Parathyroid adenoma (tissue), 2 donors: ENCODE results near the gene TENM4.

ENCODE experiments used
- H2AFZ ChIP-seq: fragments of 300-600 bp; sonication (generic); one replicate; pipeline ENCODE4 v1.7.0; 2017; ENCODE audit warnings: antibody characterized with exemption, mild to moderate bottlenecking
- H3K27ac ChIP-seq: fragments of 300-600 bp; sonication (generic); one replicate; pipeline ENCODE4 v1.7.0; 2017
- H3K27me3 ChIP-seq: fragments of 300-600 bp; sonication (generic); one replicate; pipeline ENCODE4 v1.7.0; 2017; ENCODE audit warnings: low read length; ENCODE audit not compliant: control insufficient read depth, insufficient read depth
- H3K36me3 ChIP-seq: fragments of 300-600 bp; sonication (generic); one replicate; pipeline ENCODE4 v1.7.0; 2017; ENCODE audit warnings: low read length; ENCODE audit not compliant: control insufficient read depth, insufficient read depth
- H3K4me1 ChIP-seq: fragments of 300-600 bp; sonication (generic); one replicate; pipeline ENCODE4 v1.7.0; 2017; ENCODE audit warnings: control low read depth
- H3K4me2 ChIP-seq: fragments of 300-600 bp; sonication (generic); one replicate; pipeline ENCODE4 v1.7.0; 2017; ENCODE audit warnings: low read length
- H3K4me3 ChIP-seq: fragments of 300-600 bp; sonication (generic); one replicate; pipeline ENCODE4 v1.7.0; 2017; ENCODE audit warnings: low read depth, low read length
- H3K79me2 ChIP-seq: fragments of 300-600 bp; sonication (generic); one replicate; pipeline ENCODE4 v1.7.0; 2017; ENCODE audit warnings: control low read depth
- H3K9ac ChIP-seq: fragments of 300-600 bp; sonication (generic); one replicate; pipeline ENCODE4 v1.7.0; 2017; ENCODE audit warnings: mild to moderate bottlenecking
- H3K9me3 ChIP-seq: fragments of 300-600 bp; sonication (generic); one replicate; pipeline ENCODE4 v1.7.0; 2017; ENCODE audit warnings: low read length; ENCODE audit not compliant: control insufficient read depth
- CTCF ChIP-seq: fragments of 300-600 bp; sonication (generic); IDR thresholded peaks from one replicate; pipeline ENCODE4 v1.7.0; 2017; ENCODE audit warnings: antibody characterized with exemption, mild to moderate bottlenecking
- donor health status: primary hyperparathyroidism.

The TENM4 gene

GRCh38 chr11:78856211-78856610 lies 584.6 kb downstream of the TENM4 start:
- Histone ChIP-seq H3K4me3 (no peak overlapping the region), H3K36me3 (no peaks in the 10 kb centered on the region), H3K27me3 (no peaks in the 10 kb centered on the region)

GRCh38 chr11:78855116-78855515 lies 585.7 kb downstream of the TENM4 start:
- TF ChIP-seq CTCF, result no peak
- Histone ChIP-seq H3K4me1 (no peaks in the 10 kb centered on the region), H3K4me2 (no peak overlapping the region)

More at GRCh38 chr11:78856211-78856610, 584.6 kb downstream of the TENM4 start:
- H3K9ac ChIP-seq, result no peak overlapping the region
- TF ChIP-seq CTCF, result no peak
- no peak overlapping the region for H3K4me2 ChIP-seq
- no peaks in the 10 kb centered on the region for H3K9me3 ChIP-seq
- no peaks in the 10 kb centered on the region for H3K4me1 ChIP-seq
- H3K79me2 ChIP-seq, result no peaks in the 10 kb centered on the region
- H3K27ac ChIP-seq, result no peak overlapping the region
- H2AFZ ChIP-seq, result no peak overlapping the region

DNA sequence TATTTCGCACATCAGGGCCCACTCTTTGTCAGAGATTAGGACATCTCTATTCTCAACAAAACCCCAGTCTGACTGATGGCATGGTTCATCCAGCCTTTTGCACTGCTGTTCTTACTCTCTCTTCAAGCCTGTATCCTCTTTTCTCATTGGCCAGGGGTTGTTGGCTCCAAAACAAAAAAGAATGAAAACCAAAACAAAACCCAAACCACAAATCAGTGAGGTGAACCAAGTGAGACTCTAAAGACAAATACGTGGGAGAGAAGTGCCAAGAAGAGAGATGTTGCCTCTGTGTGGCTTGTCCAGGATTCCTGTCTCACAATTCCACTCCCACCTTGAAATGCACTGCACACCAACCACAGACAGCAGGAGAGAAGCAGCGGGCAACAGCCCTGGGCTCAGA lies 587.3 kb downstream of the TENM4 start:
- Histone ChIP-seq H3K36me3 (no peaks in the 10 kb centered on the region), H3K4me1 (no peaks in the 10 kb centered on the region), H3K9ac (no peak overlapping the region), H3K79me2 (no peaks in the 10 kb centered on the region), H3K27me3 (no peaks in the 10 kb centered on the region), H3K27ac (no peak overlapping the region), H3K4me2 (no peak overlapping the region), H3K9me3 (no peaks in the 10 kb centered on the region), H2AFZ (no peak overlapping the region), H3K4me3 (no peak overlapping the region)
- no peak for TF ChIP-seq CTCF

More at GRCh38 chr11:78855116-78855515, 585.7 kb downstream of the TENM4 start:
- Histone ChIP-seq H3K27ac (no peak overlapping the region), H3K36me3 (no peaks in the 10 kb centered on the region), H3K27me3 (no peaks in the 10 kb centered on the region), H3K9me3 (no peaks in the 10 kb centered on the region), H3K9ac (no peak overlapping the region), H2AFZ (no peak overlapping the region), H3K79me2 (no peaks in the 10 kb centered on the region), H3K4me3 (no peak overlapping the region)

DNA sequence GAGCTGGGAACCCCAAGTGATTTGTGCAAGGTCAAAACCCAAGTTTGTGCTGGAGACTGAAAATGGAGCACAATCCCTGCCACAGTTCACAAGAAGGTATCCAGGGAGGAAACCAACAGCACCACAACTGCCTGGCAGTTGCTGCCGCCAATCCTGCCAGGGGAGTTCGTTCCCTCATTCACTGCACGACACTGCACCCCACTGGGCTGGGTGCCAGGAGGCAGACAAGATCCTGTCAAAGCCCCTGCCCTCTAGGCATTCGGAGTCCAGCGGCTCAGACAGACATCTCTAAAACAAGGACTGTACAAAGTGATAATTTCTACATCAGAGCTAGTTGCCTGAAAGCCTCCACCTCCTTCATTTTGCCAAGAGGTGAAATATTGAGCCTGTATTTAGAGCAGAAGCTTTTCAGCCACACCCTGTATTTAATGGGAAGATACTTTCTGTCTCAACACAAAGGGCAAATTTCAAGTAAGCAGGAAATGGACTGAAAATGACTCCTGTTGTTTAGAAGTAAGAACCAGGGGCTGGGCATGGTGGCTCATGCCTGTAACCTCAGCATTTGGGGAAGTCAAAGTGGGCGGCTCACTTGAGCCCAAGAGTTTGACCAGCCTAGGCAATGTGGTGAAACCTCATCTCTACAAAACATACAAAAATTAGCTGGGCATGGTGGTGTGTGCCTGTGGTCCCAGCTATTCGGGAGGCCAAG lies 588.8 kb downstream of the TENM4 start:
- Histone ChIP-seq H2AFZ (no peak overlapping the region), H3K36me3 (no peaks in the 10 kb centered on the region), H3K27me3 (no peaks in the 10 kb centered on the region), H3K9ac (no peak overlapping the region), H3K9me3 (no peaks in the 10 kb centered on the region), H3K27ac (no peak overlapping the region), H3K4me2 (no peak overlapping the region), H3K79me2 (no peaks in the 10 kb centered on the region), H3K4me1 (peaks cover 7% of the 10 kb centered on the region), H3K4me3 (no peak overlapping the region)
- TF ChIP-seq CTCF, result no peak

GRCh38 chr11:78850078-78850477 lies 590.8 kb downstream of the TENM4 start:
- no peak for TF ChIP-seq CTCF
- H3K36me3 ChIP-seq, result no peaks in the 10 kb centered on the region
- H3K4me2 ChIP-seq, result no peak overlapping the region
- no peak overlapping the region for H3K9ac ChIP-seq
- no peaks in the 10 kb centered on the region for H3K79me2 ChIP-seq
- no peaks in the 10 kb centered on the region for H3K9me3 ChIP-seq
- H3K4me3 ChIP-seq, result no peak overlapping the region
- H2AFZ ChIP-seq, result no peak overlapping the region
- peaks cover 13% of the 10 kb centered on the region for H3K4me1 ChIP-seq
- H3K27me3 ChIP-seq, result no peaks in the 10 kb centered on the region
- no peak overlapping the region for H3K27ac ChIP-seq
